Fibroblast of the aortic adventitia (primary cell): ENCODE results near the gene UGT1A9. TPM values are rescaled to one million over a fixed set of nuclear protein-coding genes. Genes with fewer than 3 reads are reported as not detected.

Experiments used
- DNase-seq: peaks from one replicate; pipeline ENCODE4 v3.0.0-alpha.2; 2010; ENCODE audit warnings: low read depth
- H3K4me3 ChIP-seq: 2 replicates; pipeline ENCODE4 v1.5.1; 2011; ENCODE audit warnings: low read depth, mild to moderate bottlenecking, control low read depth, low read length, moderate library complexity
- total RNA-seq: library from RNA; depleted of rRNA; stranded (reverse); fragments of >200 nt; gene quantifications from 2 replicates; pipeline ENCODE4 v1.2.3, GENCODE V29; 2012; ENCODE audit warnings: low replicate concordance
- TF ChIP-seq, protein P1 (sequence below): IDR thresholded peaks from 2 replicates; pipeline ENCODE4 v1.5.1; 2011; ENCODE audit warnings: mild to moderate bottlenecking, low read length, control low read depth, inconsistent platforms; ENCODE audit not compliant: insufficient read depth

Gene UGT1A9
- total RNA-seq, 1 donor: not detected

DNA sequence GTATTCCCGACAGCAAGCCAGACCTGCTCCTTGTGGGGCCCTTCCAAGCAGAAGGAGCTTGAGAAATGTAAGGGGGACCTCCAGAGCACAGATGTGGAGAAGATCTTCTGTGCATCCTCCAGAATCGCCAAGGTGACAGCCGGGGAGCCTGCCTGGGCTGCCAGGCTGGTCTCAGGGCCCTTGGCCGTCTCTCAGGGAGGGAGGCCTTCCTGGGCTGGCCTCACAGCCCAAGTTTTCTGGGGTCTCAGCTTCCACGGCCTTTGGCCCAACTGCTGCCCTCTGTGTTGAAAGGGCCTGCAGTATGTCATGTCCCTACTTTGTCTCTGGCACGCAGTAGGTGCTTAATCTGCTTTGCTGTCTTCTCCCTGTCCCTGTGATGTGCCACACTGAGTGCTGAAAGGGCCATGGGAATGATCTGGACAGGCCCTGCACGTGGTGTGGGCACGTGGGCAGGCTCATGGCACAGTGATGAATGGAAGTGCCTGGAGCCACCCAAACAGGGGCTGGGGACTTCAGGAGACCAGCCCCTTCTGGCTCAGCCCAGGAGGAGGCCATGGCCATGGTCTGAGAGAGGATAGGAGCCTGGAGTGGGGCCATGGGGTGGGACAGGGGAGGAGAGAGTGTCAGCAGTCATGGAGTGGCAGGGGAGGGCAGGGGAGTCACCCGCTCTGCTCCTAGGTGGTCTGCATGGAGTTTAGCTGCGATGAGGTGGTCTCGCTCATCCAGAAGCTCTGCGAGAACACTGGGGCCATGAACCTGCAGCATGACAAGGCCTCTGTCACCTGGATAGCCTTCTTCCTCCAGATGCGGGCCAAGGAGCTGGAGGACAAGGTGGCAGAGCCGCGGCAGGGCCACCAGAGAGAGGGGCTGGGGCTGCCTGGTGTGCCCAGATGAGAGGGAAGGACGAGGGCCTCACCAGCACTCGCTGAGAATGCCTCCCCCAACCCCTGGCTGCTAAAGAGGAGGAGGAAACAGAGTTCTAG is 147.2 kb downstream of the UGT1A9 start:
- no peak for DNase-seq
- TF ChIP-seq, protein P1, sequence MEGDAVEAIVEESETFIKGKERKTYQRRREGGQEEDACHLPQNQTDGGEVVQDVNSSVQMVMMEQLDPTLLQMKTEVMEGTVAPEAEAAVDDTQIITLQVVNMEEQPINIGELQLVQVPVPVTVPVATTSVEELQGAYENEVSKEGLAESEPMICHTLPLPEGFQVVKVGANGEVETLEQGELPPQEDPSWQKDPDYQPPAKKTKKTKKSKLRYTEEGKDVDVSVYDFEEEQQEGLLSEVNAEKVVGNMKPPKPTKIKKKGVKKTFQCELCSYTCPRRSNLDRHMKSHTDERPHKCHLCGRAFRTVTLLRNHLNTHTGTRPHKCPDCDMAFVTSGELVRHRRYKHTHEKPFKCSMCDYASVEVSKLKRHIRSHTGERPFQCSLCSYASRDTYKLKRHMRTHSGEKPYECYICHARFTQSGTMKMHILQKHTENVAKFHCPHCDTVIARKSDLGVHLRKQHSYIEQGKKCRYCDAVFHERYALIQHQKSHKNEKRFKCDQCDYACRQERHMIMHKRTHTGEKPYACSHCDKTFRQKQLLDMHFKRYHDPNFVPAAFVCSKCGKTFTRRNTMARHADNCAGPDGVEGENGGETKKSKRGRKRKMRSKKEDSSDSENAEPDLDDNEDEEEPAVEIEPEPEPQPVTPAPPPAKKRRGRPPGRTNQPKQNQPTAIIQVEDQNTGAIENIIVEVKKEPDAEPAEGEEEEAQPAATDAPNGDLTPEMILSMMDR: no peak
- H3K4me3 ChIP-seq: no peak overlapping the region

DNA sequence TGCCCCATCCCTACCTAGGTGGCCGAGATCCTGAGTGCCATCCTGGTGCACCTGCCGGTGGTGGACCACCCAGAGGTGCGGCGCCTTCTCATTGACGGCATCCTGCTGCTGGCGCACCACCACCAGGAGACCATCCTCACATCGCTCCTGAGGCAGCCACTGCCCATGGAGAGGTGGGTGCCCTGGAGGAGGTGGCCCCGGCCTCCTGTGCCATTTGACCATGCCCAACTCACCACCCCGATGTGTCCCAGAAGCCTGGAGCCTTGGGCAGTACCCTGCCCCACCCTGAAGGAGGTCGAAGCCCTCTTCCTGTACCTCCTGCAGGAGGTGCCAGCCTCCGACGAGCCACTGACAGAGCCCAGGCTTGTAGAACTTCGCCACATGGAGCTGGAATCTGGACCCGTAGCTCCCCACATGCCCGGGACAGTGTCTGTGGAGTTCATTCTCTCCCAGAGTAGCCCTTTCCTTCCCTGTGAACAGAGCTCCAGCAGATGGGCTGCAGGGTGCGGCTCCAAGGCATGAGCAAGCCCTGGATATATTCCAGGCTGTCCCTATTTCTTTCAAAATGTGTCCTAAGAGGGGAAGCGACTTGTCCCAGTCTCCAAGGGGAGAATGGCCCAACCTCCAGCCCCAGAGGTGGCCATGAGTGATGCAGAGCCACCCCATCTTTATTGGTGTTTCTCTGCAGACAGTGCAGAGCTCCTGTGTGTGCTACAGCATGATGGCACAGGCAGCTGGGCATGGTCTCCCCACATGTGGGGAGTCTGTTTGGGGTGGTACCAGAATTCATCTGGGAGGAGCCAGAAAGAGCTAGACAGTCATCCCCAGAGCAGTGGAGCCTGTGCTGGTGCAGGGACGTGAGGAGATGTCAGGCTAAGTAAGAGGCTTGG is 148.4 kb downstream of the UGT1A9 start:
- TF ChIP-seq, protein P1: no peak
- H3K4me3 ChIP-seq: no peak overlapping the region
- no peak for DNase-seq

DNA sequence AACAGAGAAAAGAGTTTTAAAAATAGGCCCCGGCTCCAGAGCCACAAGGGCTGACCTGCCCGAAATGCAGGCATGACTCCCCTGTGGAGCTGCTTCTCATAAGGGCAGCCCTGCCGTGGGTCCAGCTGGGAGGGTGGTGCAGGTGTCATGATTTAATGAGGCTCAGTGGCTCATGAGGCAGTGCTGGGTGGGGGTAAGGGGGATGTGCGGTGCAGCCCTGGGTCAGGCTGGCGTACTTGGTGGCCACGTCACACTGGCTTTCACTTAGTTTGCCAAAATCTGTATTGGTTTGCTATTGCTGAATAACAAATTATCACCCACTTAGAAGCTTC is 149.0 kb downstream of the UGT1A9 start:
- no peak overlapping the region for H3K4me3 ChIP-seq
- TF ChIP-seq, protein P1: no peak
- no peak for DNase-seq

DNA sequence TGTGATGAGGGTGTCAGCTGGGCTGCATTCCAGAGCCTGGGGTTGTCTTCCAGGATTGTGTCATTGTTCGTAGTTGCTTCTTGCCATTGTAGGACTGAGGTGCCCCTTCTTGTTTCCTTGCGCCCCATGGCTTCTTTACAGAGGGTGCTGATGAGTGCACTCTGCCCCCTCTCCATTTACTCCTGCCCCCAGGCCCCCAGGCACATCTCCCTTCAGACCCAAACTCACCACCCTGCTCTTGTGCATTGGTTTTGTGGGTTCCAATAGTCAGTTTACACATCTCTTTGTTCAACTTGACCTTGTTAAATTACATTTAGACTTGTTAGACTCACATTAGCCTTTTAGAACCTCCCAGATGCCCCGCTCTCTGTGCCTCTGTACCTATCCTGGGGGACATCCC is 149.5 kb downstream of the UGT1A9 start:
- H3K4me3 ChIP-seq: no peak overlapping the region

DNA sequence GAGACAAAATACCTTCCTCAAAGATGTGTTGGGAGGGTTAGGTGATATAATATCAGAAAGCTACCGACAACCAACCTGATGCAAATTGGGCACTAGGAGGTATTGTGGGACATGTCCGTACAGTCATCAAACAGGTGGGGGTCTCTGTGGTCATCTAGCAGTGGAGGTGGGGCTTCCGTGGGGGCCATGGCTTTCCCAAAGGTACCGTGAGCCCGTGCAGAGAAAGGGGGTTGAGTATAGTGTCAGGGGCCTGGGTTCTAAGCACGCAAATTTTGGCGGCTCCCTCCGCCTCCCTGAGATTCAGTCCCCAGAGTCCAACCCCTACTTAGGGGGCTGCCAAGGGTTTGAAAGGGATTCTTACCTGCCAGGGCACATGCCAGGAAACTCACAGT is 150.0 kb downstream of the UGT1A9 start:
- DNase-seq: no peak
- TF ChIP-seq, protein P1: no peak
- no peak overlapping the region for H3K4me3 ChIP-seq

More for the DNA sequence above, 149.5 kb downstream of the UGT1A9 start:
- DNase-seq: no peak
- TF ChIP-seq, protein P1: no peak

DNA sequence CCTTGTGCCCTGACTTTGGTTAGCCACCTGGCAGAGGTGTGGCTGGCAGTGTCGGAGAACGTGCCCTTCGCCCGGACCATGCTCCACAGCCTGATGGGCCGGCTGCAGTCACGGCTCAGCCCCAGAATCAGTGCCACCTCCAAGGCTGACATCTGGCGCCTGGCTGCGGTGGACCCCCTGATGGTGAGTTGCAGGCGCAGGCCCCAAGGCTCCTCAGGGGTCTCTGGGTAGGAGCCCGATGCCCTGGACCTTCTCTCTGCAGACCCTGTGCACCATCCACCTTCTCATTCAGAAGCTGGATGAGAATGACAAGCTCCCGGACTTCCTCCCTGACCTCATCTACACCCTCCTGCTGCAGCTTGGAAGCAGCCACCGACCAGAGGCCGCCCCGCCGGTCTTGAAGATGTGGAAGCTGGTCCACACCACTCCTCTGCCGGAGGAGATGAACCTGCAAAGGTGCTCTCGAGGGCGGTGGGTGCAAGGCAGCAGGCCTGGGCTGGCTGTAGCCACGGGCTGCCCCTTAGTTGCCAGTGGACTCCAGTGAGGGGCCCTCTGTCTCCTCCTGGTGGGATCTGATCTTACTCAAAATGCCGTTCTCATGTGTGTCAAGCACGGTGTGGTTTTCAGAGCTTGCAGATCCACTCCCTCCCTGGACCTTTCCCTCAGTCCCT is 150.5 kb downstream of the UGT1A9 start:
- no peak for DNase-seq
- TF ChIP-seq, protein P1: no peak

More for the DNA sequence above, 150.5 kb downstream of the UGT1A9 start:
- H3K4me3 ChIP-seq: no peak overlapping the region
